GM15510 (cell line): ENCODE results near the gene HSF2BP.

ENCODE experiments used
- POLR2A ChIP-seq: IDR thresholded peaks from 3 replicates; pipeline ENCODE4 v1.6.1; 2011; ENCODE audit warnings: borderline replicate concordance; ENCODE audit not compliant: insufficient read length; ENCODE audit errors: extremely low read depth

Gene HSF2BP

GRCh38 chr21:43645136-43645891, 14.0 kb downstream of the HSF2BP start:
- TF ChIP-seq POLR2A: no peak

GRCh38 chr21:43644609-43645008, 14.7 kb downstream of the HSF2BP start:
- TF ChIP-seq POLR2A: no peak

- no peak for TF ChIP-seq POLR2A
Measured at GRCh38 chr21:43644071-43644470, 15.2 kb downstream of the HSF2BP start.

- TF ChIP-seq POLR2A: no peak
Measured at GRCh38 chr21:43643193-43643592, 16.1 kb downstream of the HSF2BP start.

- no peak for TF ChIP-seq POLR2A
Measured at GRCh38 chr21:43640400-43640799, 18.9 kb downstream of the HSF2BP start.

GRCh38 chr21:43639470-43640353, 19.6 kb downstream of the HSF2BP start:
- TF ChIP-seq POLR2A: no peak

GRCh38 chr21:43637530-43638158, 21.6 kb downstream of the HSF2BP start:
- no peak for TF ChIP-seq POLR2A

- TF ChIP-seq POLR2A: no peak
Measured at GRCh38 chr21:43635436-43635835, 23.9 kb downstream of the HSF2BP start.

- TF ChIP-seq POLR2A: no peak
Measured at GRCh38 chr21:43634618-43635017, 24.7 kb downstream of the HSF2BP start.

GRCh38 chr21:43632373-43632905, 26.8 kb downstream of the HSF2BP start:
- TF ChIP-seq POLR2A: no peak

- TF ChIP-seq POLR2A: no peak
Measured at GRCh38 chr21:43631411-43632107, 27.7 kb downstream of the HSF2BP start.

- TF ChIP-seq POLR2A: no peak
Measured at GRCh38 chr21:43627527-43627926, 31.8 kb downstream of the HSF2BP start.

- TF ChIP-seq POLR2A: no peak
Measured at GRCh38 chr21:43626390-43626789, 32.9 kb downstream of the HSF2BP start.

- no peak for TF ChIP-seq POLR2A
Measured at GRCh38 chr21:43624339-43624738, 34.9 kb downstream of the HSF2BP start.

GRCh38 chr21:43623588-43623987, 35.7 kb downstream of the HSF2BP start:
- TF ChIP-seq POLR2A: no peak

- TF ChIP-seq POLR2A: no peak
Measured at GRCh38 chr21:43622796-43623195, 36.5 kb downstream of the HSF2BP start.
